Fibroblast of gingiva (primary cell): ENCODE results near the gene INMT.

Experiments
- DNase-seq: peaks from one replicate; pipeline ENCODE4 v3.0.0-alpha.2; 2011; ENCODE audit warnings: low read depth

INMT gene

DNA sequence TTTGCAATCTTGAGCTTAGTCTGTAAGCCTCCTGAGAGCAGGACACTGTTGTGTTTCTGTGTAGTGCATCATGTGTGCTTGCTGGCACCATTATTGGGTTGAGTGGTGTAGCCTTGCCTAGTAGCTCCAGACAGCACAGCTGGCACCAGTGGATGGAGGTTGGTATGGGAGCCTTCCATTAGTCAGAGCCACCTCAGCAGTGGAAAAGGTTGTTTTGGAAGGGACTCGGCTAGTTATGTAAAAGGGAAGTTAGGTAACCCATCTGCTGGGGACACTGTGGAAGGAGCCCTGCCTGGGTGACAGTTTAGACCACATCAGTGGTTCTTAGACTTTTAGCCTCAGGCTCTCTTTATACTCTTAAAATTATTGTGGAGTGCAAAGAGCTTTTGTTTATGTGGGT lies 35.6 kb downstream of the INMT start:
- no peak for DNase-seq

GRCh38 chr7:30788640-30789333 lies 36.9 kb downstream of the INMT start:
- no peak for DNase-seq

DNA sequence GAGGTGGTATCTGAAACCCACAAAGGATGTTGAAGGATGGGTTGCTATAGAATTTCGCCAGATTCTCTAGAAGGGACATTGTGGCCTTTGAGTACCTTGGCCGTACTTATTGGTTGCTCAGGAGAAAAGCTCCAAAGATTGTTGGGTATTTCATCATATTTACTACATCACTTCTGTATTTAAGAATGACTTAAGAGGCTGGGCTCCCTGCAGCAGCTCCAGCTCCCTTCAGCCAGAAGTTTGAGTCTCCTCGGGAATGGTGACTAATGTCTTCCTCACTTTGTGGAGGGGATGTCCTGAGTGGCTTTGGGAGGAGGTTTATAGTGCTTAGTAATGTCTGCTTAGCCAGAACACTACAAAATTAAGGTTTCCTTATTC lies 37.4 kb downstream of the INMT start:
- peak; percentile 77 for DNase-seq

DNA sequence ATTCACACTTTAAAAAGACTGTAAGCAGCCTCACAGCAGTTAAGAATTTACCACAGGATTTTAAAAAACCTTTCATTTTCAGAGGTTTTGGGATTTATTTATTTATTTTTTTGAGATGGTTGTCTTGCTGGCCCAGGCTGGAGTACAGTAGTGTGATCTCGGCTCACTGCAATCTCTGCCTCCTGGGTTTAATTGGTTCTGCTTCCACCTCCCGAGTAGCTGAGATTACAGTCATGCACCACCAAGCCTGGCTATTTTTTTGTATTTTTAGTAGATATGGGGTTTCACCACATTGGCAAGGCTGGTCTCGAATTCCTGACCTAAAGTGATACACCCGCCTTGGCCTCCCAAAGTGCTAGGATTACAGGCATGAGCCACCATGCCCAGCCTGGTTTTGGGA lies 38.4 kb downstream of the INMT start:
- peak; percentile 11 for DNase-seq

DNA sequence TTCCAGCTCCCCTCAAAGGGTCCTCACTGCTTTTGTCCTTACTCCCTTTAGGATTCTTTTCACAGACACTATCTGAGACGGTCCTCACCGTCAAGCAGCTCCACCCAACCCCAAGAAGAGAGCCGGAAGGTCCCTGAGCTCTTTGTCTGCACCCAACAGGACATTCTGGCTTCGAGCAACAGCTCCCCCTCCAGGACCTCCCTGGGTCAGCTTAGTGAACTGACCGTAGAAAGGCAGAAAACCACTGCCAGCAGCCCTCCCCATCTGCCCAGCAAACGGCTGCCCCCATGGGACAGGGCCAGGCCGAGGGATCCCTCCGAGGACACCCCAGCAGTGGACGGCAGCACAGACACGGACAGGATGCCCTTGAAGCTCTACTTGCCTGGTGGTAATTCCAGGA lies 39.2 kb downstream of the INMT start:
- no peak for DNase-seq

DNA sequence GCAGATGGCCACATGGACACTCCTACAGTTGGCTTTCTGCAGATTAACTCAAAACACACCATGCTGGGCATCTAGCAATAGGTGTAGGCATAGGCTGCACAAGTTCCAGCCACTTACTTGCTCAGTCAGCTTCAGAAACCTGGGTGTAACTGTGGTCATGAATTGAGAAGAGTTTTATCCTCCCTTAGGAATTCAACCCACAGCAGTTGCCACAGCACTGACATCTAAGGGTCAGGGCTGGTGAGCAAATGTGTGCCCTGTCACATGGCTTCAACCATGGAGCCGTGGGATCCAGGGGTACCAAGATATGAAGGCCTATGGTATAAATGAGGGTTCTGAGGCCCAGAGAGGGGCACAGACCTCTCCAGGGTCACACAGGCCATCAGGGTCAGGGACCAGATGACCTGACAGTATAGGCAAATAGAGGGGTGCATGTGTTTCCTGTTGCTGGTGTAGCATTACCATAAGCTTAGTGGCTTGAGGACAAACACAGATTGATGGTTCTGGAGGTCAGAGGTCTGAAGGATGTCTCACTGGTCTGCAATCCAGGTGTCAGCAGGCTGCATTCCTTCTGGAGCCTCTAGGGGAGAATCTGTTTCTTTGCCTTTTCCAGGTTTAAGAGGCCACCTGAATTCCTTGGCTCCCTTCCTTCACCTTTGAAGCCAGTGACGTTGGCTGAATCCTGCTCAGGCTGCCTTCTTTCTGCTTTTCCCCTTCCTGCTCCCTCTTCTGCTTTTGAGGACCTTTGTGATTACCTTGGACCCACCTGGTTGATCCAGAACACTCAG lies 43.4 kb downstream of the INMT start:
- DNase-seq, result peak; percentile 12

GRCh38 chr7:30796105-30796869 lies 44.4 kb downstream of the INMT start:
- DNase-seq, result peak; percentile 24

GRCh38 chr7:30797176-30798040 lies 45.5 kb downstream of the INMT start:
- DNase-seq, result no peak

GRCh38 chr7:30799206-30799975 lies 47.5 kb downstream of the INMT start:
- DNase-seq, result peak; percentile 88

DNA sequence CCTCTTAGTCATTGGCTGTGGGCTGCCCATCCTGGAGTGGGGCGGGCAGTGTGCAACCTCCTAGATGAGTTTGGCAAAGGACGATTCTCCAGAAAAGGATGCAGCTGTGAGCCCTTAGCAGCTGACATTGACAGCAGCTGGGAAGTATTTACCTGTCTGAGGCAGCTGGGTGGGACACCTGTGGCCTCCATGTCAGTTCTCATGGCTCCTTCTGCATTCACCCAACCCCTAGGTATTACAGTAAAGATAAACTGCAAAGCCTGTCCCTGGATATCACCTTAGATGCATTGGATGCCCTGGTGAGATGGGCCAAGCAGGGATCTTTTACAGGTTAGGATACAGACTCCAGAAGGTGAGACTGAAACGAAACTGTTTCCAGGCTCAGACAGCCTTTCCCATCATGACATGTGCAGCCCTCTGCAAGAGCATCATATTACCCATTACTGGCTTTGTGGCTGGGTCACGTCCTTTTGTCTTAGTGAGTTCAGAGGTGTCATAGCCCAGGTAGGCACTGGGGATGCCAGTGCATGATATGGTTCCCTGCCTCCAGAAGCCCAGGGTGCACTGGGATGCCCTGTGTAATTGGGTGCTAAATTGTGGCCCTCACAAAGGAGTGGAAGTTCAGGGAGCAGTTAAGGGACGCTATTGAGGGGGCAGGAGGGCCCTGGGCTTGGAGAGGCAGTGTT lies 48.2 kb downstream of the INMT start:
- no peak for DNase-seq

- peak; percentile 80 for DNase-seq
Observed at GRCh38 chr7:30800785-30801252, 48.9 kb downstream of the INMT start.

GRCh38 chr7:30802812-30803211 lies 50.9 kb downstream of the INMT start:
- no peak for DNase-seq

GRCh38 chr7:30804078-30804661 lies 52.2 kb downstream of the INMT start:
- peak; percentile 86 for DNase-seq

- no peak for DNase-seq
Observed at GRCh38 chr7:30805081-30805691, 53.3 kb downstream of the INMT start.

- no peak for DNase-seq
Observed at GRCh38 chr7:30805931-30806330, 54.0 kb downstream of the INMT start.
